SK-N-SH (cell line): Measurements from ENCODE around the gene GPS2. TPM values are rescaled to one million over a fixed set of nuclear protein-coding genes. Genes with fewer than 3 reads are reported as not detected.

Source experiments
- CTCF ChIA-PET: fragments of 300-600, 350-600 bp; formaldehyde crosslinking; extraction: SDS; loops from one replicate; lab custom pipeline; 2021; lab: Yijun Ruan, JAX
- POLR2A ChIA-PET: fragments of 350-600 bp; sonication (Branson Sonifier 250); formaldehyde crosslinking; extraction: SDS; loops from one replicate; lab custom pipeline; 2020; ENCODE audit warnings: antibody characterized with exemption, inconsistent platforms; lab: Yijun Ruan, JAX
- DNase-seq: peaks from one replicate; pipeline ENCODE4 v3.0.0; 2012
- H2AFZ ChIP-seq: fragments of 200-600 bp; sonication (generic); 2 replicates; pipeline ENCODE4 v1.8.1; 2016; ENCODE audit warnings: antibody characterized with exemption, mild to moderate bottlenecking, low read depth
- H3F3A ChIP-seq: fragments of 200-600 bp; sonication (generic); replicated peaks from 2 replicates; pipeline ENCODE3; 2016; ENCODE audit warnings: antibody characterized with exemption, mild to moderate bottlenecking; ENCODE audit not compliant: insufficient read depth
- H3K27ac ChIP-seq, 2 experiments: fragments of 200-500 bp in 1 of 2; fragments of 200-600 bp in 1 of 2; sonication (Bioruptor generic) in 1 of 2; sonication (generic), shearing (Covaris generic) in 1 of 2; 2 replicates each; pipeline versions ENCODE4 v1.5.1 to v1.6.1; 2014 to 2016; ENCODE audit warnings: low read depth in 2 of 2, inconsistent platforms in 1 of 2, low read length in 1 of 2, mild to moderate bottlenecking in 1 of 2, mixed read lengths in 1 of 2
- H3K27me3 ChIP-seq: fragments of 200-600 bp; sonication (generic), shearing (Covaris generic); 2 replicates; pipeline ENCODE4 v1.6.1; 2016; ENCODE audit warnings: mixed run types; ENCODE audit not compliant: insufficient read depth
- H3K36me3 ChIP-seq, 2 experiments: fragments of 200-500 bp in 1 of 2; fragments of 200-600 bp in 1 of 2; sonication (Bioruptor generic) in 1 of 2; sonication (generic) in 1 of 2; replicated peaks in 1 of 2; 2 replicates each; pipeline versions ENCODE3 to v1.5.1; 2014 to 2016; ENCODE audit warnings: low read length in 1 of 2, mild to moderate bottlenecking in 1 of 2; ENCODE audit not compliant: insufficient read depth in 2 of 2, control insufficient read depth in 1 of 2
- H3K4me1 ChIP-seq, 2 experiments: fragments of 200-500 bp in 1 of 2; fragments of 200-600 bp in 1 of 2; sonication (Bioruptor generic) in 1 of 2; sonication (generic), shearing (Covaris generic) in 1 of 2; 2 replicates each; pipeline versions ENCODE4 v1.5.1 to v1.6.1; 2014 to 2016; ENCODE audit warnings: low read depth in 1 of 2, low read length in 1 of 2, mixed run types in 1 of 2; ENCODE audit not compliant: insufficient read depth in 2 of 2, control insufficient read depth in 1 of 2
- H3K4me2 ChIP-seq: fragments of 200-600 bp; sonication (generic), shearing (Covaris generic); 2 replicates; pipeline ENCODE4 v1.6.1; 2017; ENCODE audit warnings: mixed run types
- H3K4me3 ChIP-seq, 2 experiments: fragments of 200-500 bp in 1 of 2; fragments of 200-600 bp in 1 of 2; sonication (Bioruptor generic) in 1 of 2; sonication (generic), shearing (Covaris generic) in 1 of 2; 2 replicates each; pipeline versions ENCODE4 v1.5.1 to v1.8.1; 2014 to 2016; ENCODE audit warnings: low read depth in 2 of 2, inconsistent platforms in 1 of 2, low read length in 1 of 2, mild to moderate bottlenecking in 1 of 2, mixed read lengths in 1 of 2, moderate library complexity in 1 of 2
- H3K79me2 ChIP-seq: fragments of 200-600 bp; sonication (generic); 2 replicates; pipeline ENCODE4 v1.8.1; 2017; ENCODE audit warnings: mild to moderate bottlenecking; ENCODE audit not compliant: insufficient read depth
- H3K9ac ChIP-seq: fragments of 200-600 bp; sonication (generic); 2 replicates; pipeline ENCODE4 v1.6.1; 2017; ENCODE audit warnings: mixed run types
- H3K9me2 ChIP-seq: fragments of 200-600 bp; sonication (generic); 2 replicates; pipeline ENCODE4 v1.6.1; 2017; ENCODE audit warnings: mixed run types
- H3K9me3 ChIP-seq: fragments of 200-600 bp; sonication (generic); 2 replicates; pipeline ENCODE4 v1.6.1; 2017; ENCODE audit warnings: mixed run types, mild to moderate bottlenecking, moderate library complexity
- H4K20me1 ChIP-seq: fragments of 200-600 bp; sonication (generic); 2 replicates; pipeline ENCODE4 v1.6.1; 2017; ENCODE audit warnings: mild to moderate bottlenecking, mixed run types; ENCODE audit not compliant: insufficient read depth
- CHD2 ChIP-seq: fragments of 150-350 bp; IDR thresholded peaks from 2 replicates; pipeline ENCODE4 v1.6.1; 2018; ENCODE audit warnings: low read length; ENCODE audit not compliant: partially characterized antibody
- CTCF ChIP-seq: fragments of 200-600 bp; sonication (generic); IDR thresholded peaks from 2 replicates; pipeline ENCODE4 v1.6.1; 2017; ENCODE audit warnings: antibody characterized with exemption, mild to moderate bottlenecking, moderate library complexity
- EP300 ChIP-seq, 2 experiments: IDR thresholded peaks; 2 replicates each; pipeline versions ENCODE4 v1.4.0 to v1.6.1; 2012; ENCODE audit warnings: borderline replicate concordance in 1 of 2, low read depth in 1 of 2, low read length in 1 of 2
- MEF2A ChIP-seq: IDR thresholded peaks from 2 replicates; pipeline ENCODE4 v1.4.0; 2012; ENCODE audit warnings: low read depth, borderline replicate concordance
- RAD21 ChIP-seq: IDR thresholded peaks from 2 replicates; pipeline ENCODE4 v1.6.1; 2012; ENCODE audit warnings: mild to moderate bottlenecking, low read length
- RXRA ChIP-seq: IDR thresholded peaks from 2 replicates; pipeline ENCODE4 v1.4.0; 2012; ENCODE audit warnings: low read depth, mild to moderate bottlenecking, borderline replicate concordance
- SMC3 ChIP-seq: IDR thresholded peaks from 2 replicates; pipeline ENCODE4 v1.6.1; 2012; ENCODE audit warnings: low read depth, low read length, improper control_type of control experiment
- TAF1 ChIP-seq: IDR thresholded peaks from 2 replicates; pipeline ENCODE4 v1.6.1; 2012; ENCODE audit warnings: low read depth, mild to moderate bottlenecking, low read length, moderate library complexity, borderline replicate concordance
- TEAD4 ChIP-seq: IDR thresholded peaks from 2 replicates; pipeline ENCODE4 v1.4.0; 2012; ENCODE audit warnings: mild to moderate bottlenecking, borderline replicate concordance; ENCODE audit not compliant: insufficient read depth
- USF2 ChIP-seq: fragments of 150-350 bp; IDR thresholded peaks from 2 replicates; pipeline ENCODE4 v1.6.1; 2017; ENCODE audit warnings: antibody characterized with exemption, low read length, low read depth, borderline replicate concordance
- ZBTB33 ChIP-seq: IDR thresholded peaks from 2 replicates; pipeline ENCODE4 v1.4.0; 2012; ENCODE audit warnings: low read depth, borderline replicate concordance
- WGBS: methylation state at CpG from one replicate; pipeline ENCODE4 v1.1.6; 2017; ENCODE audit warnings: low lambda C conversion rate; 5-methylcytosine and 5-hydroxymethylcytosine counted together
- polyA plus RNA-seq, 3 experiments: library from polyadenylated mRNA; depleted of rRNA; stranded (reverse); fragments of >200 nt; gene quantifications; 2 replicates each; pipeline ENCODE4 v1.2.3, GENCODE V29; 2012
- TF ChIP-seq, protein P1 (sequence below): IDR thresholded peaks from 2 replicates; pipeline ENCODE4 v1.4.0; 2012; ENCODE audit warnings: low read depth, borderline replicate concordance

GPS2 gene
- polyA plus RNA-seq, 1 of the 3 experiments (the other 2 are of a cell fraction) = 102 TPM

GRCh38 chr17:7295230-7296180 is 19.7 kb downstream of the GPS2 start:
- POLR2A ChIA-PET = interaction anchor here (1.0 to 1.3 kb wide), 2 partner anchors 14 to 61 kb away, joined by 3 to 5 read pairs; partner anchors contain the start of genes DVL2 and SLC2A4
- CTCF ChIA-PET = interaction anchor here (0.5 to 5.8 kb wide), 58 partner anchors 7 to 676 kb away, joined by 3 to 169 read pairs (median 6); partner anchors contain the start of genes ACADVL, ACAP1, CLDN7 and CTDNEP1
- Histone ChIP-seq H3K9ac (no peak overlapping the region), H4K20me1 (no peaks in the 10 kb centered on the region), H3K4me2 (peak overlapping the region; percentile 75), H3K4me3 (peak overlapping the region in 1 of 2 experiments; percentile 26; a peak in 2 of 4 replicates), H3K27me3 (peaks cover 24% of the 10 kb centered on the region; the same call in 1 of the 2 replicates), H3K79me2 (no peaks in the 10 kb centered on the region), H3K9me2 (no peaks in the 10 kb centered on the region), H3K9me3 (no peaks in the 10 kb centered on the region), H3K27ac (no peak overlapping the region), H3K36me3 (no peaks in the 10 kb centered on the region), H2AFZ (0 out of 2 replicates have a peak overlapping the region, but pooled peaks have one; percentile 45), H3F3A (peaks cover 15% of the 10 kb centered on the region), H3K4me1 (peaks cover 3 to 8% of the 10 kb centered on the region in 2 experiments; a peak in 1 of 4 replicates)
- WGBS = 90% methylated on average over 41 of the region's 42 CpGs
- peak; percentile 14 for DNase-seq
- TF ChIP-seq ZBTB33 (no peak), EP300 (IDR thresholded peaks at IDR 0.05; ENCODE audit: borderline replicate concordance in 1 of 2, low read depth in 1 of 2, low read length in 1 of 2) (no peak), CHD2 (no peak), MEF2A (no peak), RAD21 (no peak), SMC3 (no peak), CTCF (no peak), RXRA (no peak), USF2 (no peak), TAF1 (no peak), TEAD4 (no peak)
- TF ChIP-seq, protein P1, sequence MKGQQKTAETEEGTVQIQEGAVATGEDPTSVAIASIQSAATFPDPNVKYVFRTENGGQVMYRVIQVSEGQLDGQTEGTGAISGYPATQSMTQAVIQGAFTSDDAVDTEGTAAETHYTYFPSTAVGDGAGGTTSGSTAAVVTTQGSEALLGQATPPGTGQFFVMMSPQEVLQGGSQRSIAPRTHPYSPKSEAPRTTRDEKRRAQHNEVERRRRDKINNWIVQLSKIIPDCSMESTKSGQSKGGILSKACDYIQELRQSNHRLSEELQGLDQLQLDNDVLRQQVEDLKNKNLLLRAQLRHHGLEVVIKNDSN = no peak
